Astrocyte of the cerebellum (primary cell): ENCODE results near the gene ASTN2.

Experiments used
- DNase-seq: peaks from one replicate; pipeline ENCODE4 v3.0.0-alpha.2; 2011; ENCODE audit warnings: low read depth
- H3K4me3 ChIP-seq: 2 replicates; pipeline ENCODE4 v1.5.1; 2011; ENCODE audit warnings: mild to moderate bottlenecking, low read depth, low read length, moderate library complexity
- in situ Hi-C: cut with HindIII; loops from 2 replicates; pipeline ENCODE4 v1.10.0; 2017; ENCODE audit warnings: low sequenced_read_pairs
- TF ChIP-seq, protein P1 (sequence below): IDR thresholded peaks from 2 replicates; pipeline ENCODE4 v1.5.1; 2012; ENCODE audit warnings: low read length, low read depth, moderate library complexity, mild to moderate bottlenecking; ENCODE audit errors: missing control alignments

ASTN2 gene

DNA sequence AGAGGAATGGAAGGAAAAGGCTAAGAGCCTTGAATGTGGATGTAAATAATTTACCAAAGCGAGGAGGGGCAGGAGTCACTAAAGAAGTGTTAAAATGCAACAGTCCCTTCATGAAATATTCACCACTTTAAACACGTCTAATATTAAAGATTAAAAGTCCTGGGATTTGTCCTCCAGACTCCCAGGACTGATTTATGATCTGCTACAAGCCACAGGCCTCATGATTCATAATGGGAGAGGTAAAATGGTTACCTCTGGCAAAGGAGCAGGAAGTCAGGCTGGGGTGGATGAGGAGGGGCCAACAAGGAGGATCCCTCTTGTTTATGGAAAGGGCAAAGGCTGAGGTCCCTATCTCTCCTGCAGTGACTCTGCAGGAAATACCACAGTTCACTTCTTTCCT lies 435.4 kb downstream of the ASTN2 start:
- TF ChIP-seq, protein P1, sequence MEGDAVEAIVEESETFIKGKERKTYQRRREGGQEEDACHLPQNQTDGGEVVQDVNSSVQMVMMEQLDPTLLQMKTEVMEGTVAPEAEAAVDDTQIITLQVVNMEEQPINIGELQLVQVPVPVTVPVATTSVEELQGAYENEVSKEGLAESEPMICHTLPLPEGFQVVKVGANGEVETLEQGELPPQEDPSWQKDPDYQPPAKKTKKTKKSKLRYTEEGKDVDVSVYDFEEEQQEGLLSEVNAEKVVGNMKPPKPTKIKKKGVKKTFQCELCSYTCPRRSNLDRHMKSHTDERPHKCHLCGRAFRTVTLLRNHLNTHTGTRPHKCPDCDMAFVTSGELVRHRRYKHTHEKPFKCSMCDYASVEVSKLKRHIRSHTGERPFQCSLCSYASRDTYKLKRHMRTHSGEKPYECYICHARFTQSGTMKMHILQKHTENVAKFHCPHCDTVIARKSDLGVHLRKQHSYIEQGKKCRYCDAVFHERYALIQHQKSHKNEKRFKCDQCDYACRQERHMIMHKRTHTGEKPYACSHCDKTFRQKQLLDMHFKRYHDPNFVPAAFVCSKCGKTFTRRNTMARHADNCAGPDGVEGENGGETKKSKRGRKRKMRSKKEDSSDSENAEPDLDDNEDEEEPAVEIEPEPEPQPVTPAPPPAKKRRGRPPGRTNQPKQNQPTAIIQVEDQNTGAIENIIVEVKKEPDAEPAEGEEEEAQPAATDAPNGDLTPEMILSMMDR = no peak
- in situ Hi-C loops = no loop called here
- no peak for DNase-seq
- H3K4me3 ChIP-seq = no peak overlapping the region

DNA sequence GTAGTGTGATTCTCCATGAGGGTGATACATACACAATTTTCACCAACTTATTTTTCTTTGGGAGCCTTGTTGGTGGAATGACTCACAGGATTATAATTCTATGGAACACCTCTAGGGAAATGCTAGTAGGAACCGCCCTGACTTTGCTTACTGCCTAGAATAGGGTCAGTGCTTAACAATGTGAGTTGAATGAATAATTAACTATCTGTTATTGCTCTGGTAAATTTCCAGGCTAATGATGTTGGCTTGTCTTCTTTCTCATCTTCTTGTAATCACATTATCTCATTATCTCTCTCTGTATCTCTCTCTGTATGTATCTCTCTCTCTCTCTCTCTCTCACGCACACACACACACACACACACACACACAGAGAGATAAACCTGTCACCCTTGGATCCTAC lies 436.7 kb downstream of the ASTN2 start:
- in situ Hi-C loops = no loop called here
- TF ChIP-seq, protein P1 = no peak
- H3K4me3 ChIP-seq = no peak overlapping the region
- no peak for DNase-seq

DNA sequence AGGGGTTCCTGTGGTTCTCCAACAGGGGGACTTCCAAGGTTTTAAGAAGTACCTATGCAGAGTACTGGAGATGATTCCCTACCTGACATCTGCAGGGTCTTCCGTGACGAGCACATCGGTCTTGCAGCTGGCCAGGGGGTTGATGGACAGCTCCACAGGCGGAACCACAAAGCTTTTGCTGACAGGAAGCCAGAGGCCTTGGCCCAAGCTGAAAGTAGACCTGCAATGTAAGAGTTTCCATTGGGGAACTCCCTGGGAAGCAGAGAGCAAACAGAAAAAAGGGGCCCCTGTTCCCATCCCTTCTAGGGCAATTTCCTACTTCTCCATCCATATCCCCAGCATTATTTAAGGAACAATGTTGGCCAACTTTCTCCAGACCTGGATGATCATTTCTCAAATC lies 439.7 kb downstream of the ASTN2 start:
- H3K4me3 ChIP-seq = no peak overlapping the region
- no peak for DNase-seq
- in situ Hi-C loops = no loop called here
- TF ChIP-seq, protein P1 = no peak

DNA sequence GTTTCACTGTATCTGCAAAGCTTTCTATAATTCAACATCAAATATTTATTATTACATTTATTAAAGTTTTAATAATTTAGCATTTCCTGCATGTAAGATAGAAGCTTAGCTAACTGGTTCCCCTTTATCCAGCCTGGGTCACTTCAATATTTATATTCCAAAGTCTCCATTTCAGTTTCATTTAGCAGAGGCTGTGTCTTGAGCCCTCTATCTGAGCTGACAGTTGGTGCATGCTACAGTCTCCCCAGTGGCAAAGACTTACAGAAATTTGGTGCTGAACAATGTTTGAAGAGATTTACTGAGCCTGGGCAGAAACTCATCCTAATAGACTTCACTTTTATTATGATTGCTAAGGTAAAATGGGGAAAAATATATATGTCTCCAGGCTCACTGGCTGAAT lies 448.7 kb downstream of the ASTN2 start:
- in situ Hi-C loops = loop anchor here (10.0 kb wide), 1 partner anchor 61 kb away; no protein-coding TSS in a partner anchor
- no peak for DNase-seq
- TF ChIP-seq, protein P1 = no peak
- no peak overlapping the region for H3K4me3 ChIP-seq

DNA sequence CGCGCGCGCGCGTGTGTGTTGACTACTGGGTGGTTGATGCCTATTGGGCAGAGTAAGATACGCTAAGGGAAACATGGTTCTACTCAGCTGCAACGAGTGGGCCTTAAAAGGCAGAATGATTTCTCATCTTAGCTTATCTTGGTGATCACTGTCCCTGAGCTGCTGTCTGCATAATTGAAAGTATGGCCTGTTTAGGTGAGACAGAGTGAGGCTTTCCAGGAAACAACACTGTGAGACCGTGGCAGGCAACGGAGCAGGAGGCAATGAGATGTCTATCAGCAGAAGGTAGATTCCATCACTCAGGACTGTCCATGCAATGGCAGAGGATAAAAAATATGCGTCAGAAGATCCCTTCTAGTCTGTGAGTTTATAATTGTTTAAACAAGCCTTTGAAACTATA lies 450.6 kb downstream of the ASTN2 start:
- in situ Hi-C loops = loop anchor here (10.0 kb wide), 1 partner anchor 59 kb away; no protein-coding TSS in a partner anchor
- DNase-seq = no peak
- TF ChIP-seq, protein P1 = no peak
- no peak overlapping the region for H3K4me3 ChIP-seq

DNA sequence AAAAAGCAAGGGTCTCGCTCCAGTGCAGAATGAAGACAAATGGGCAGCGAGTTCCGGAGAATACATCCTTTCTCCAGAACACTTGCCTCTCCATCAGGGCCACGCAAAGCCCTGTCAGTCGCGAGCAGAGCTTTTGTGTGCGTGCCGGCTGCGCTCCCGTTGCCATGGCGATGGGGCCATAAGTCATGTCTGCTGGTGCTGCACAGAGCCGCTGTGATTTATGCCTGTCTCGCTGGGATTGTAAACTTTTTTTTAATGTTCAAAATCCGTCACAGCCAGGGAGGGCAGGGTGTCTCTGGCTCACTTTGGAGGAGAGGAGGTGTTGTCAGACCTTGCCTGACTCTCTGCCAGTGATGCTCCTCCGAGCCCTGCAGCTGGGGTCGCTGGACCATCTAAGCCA lies 455.0 kb downstream of the ASTN2 start:
- TF ChIP-seq, protein P1 = no peak
- in situ Hi-C loops = loop anchor here (10.0 kb wide), 1 partner anchor 55 kb away; no protein-coding TSS in a partner anchor
- no peak for DNase-seq
- H3K4me3 ChIP-seq = no peak overlapping the region

DNA sequence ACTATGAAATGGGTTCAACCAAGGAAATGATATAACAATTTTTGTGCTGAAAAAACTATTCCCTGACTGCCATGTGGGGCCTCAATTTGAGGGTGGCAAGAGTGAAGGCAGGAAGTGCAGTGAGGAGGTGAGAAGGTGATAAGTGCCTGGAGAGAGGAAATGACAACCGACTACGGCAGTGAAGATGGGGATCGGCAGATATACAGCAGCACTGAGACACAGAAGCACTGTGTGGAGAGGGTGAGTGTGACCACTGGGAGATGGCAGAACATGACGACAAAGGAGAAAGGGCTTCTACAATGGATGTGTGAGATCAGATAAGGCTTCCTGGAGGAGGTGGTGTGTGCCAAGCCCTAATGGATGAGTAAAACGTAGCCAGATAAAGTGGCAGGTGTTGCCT lies 456.0 kb downstream of the ASTN2 start:
- TF ChIP-seq, protein P1 = no peak
- in situ Hi-C loops = no loop called here
- DNase-seq = no peak
- H3K4me3 ChIP-seq = no peak overlapping the region
